Mammary epithelial cell (primary cell): ENCODE measurements around the gene KDM4C.
"Not testable (repeated sequence)": the region's sequence is repeated elsewhere in the genome, so short reads cannot be mapped to it uniquely, and the experiment has no call there.

ENCODE experiments used
- CTCF ChIP-seq, 2 donors: IDR thresholded peaks in 1 of 2; conservative IDR thresholded peaks in 1 of 2; 2 replicates each; pipeline ENCODE4 v1.5.1; 2011 to 2012; ENCODE audit warnings: inconsistent platforms in 2 of 2, low read length in 2 of 2, mild to moderate bottlenecking in 2 of 2, control low read depth in 1 of 2, low read depth in 1 of 2; ENCODE audit not compliant: insufficient read depth in 1 of 2; ENCODE audit errors: extremely low read depth in 1 of 2
- EZH2 ChIP-seq: IDR thresholded peaks from 2 replicates; pipeline ENCODE4 v1.6.1; 2012; ENCODE audit warnings: low read length, inconsistent platforms, borderline replicate concordance

GRCh38 chr9:6948921-6949320 lies 191.1 kb downstream of the KDM4C start:
- not testable (repeated sequence) for TF ChIP-seq CTCF (conservative IDR thresholded peaks at IDR 0.05 in 1 of 2, IDR thresholded peaks at IDR 0.05 in 1 of 2; ENCODE audit: extremely low read depth in 1 of 2, insufficient read depth in 1 of 2, low read depth in 1 of 2, low read length in 2 of 2); EZH2
